Activated T-helper 9 cell treated with anti-CD3 and anti-CD28 coated beads, Interleukin-2, amount 50 U/mL, for 16 hours (primary cell): Measurements from ENCODE around the gene DDX10.

ENCODE experiments used
- DNase-seq: peaks from one replicate; pipeline ENCODE4 v3.0.0-alpha.2; 2020; ENCODE audit warnings: low read depth

DDX10 gene

GRCh38 chr11:108824545-108824944 lies 159.7 kb downstream of the DDX10 start:
- DNase-seq = no peak

GRCh38 chr11:108825381-108825780 lies 160.5 kb downstream of the DDX10 start:
- no peak for DNase-seq

- DNase-seq = no peak
Observed at GRCh38 chr11:108826136-108826535, 161.3 kb downstream of the DDX10 start.

- no peak for DNase-seq
Observed at GRCh38 chr11:108835624-108836023, 170.8 kb downstream of the DDX10 start.

GRCh38 chr11:108836541-108836940 lies 171.7 kb downstream of the DDX10 start:
- DNase-seq = no peak

GRCh38 chr11:108838102-108838791 lies 173.4 kb downstream of the DDX10 start:
- no peak for DNase-seq

GRCh38 chr11:108838792-108839105 lies 173.9 kb downstream of the DDX10 start:
- DNase-seq = no peak

- DNase-seq = no peak
Observed at GRCh38 chr11:108846009-108846408, 181.1 kb downstream of the DDX10 start.

- DNase-seq = no peak
Observed at GRCh38 chr11:108847298-108847990, 182.6 kb downstream of the DDX10 start.

- no peak for DNase-seq
Observed at GRCh38 chr11:108851781-108852180, 186.9 kb downstream of the DDX10 start.

GRCh38 chr11:108852701-108853100 lies 187.8 kb downstream of the DDX10 start:
- DNase-seq = no peak

- DNase-seq = no peak
Observed at GRCh38 chr11:108853151-108853550, 188.3 kb downstream of the DDX10 start.

GRCh38 chr11:108853864-108854263 lies 189.0 kb downstream of the DDX10 start:
- DNase-seq = no peak

GRCh38 chr11:108854346-108854745 lies 189.5 kb downstream of the DDX10 start:
- DNase-seq = no peak

- DNase-seq = no peak
Observed at GRCh38 chr11:108857382-108857781, 192.5 kb downstream of the DDX10 start.

GRCh38 chr11:108858622-108859021 lies 193.8 kb downstream of the DDX10 start:
- no peak for DNase-seq

GRCh38 chr11:108859510-108859909 lies 194.6 kb downstream of the DDX10 start:
- DNase-seq = no peak

- no peak for DNase-seq
Observed at GRCh38 chr11:108863528-108863927, 198.7 kb downstream of the DDX10 start.

GRCh38 chr11:108865406-108865805 lies 200.5 kb downstream of the DDX10 start:
- no peak for DNase-seq

GRCh38 chr11:108866781-108867180 lies 201.9 kb downstream of the DDX10 start:
- no peak for DNase-seq

- DNase-seq = no peak
Observed at GRCh38 chr11:108870373-108871020, 205.6 kb downstream of the DDX10 start.

- no peak for DNase-seq
Observed at GRCh38 chr11:108871152-108871551, 206.3 kb downstream of the DDX10 start.

- DNase-seq = no peak
Observed at GRCh38 chr11:108871867-108872266, 207.0 kb downstream of the DDX10 start.
